ENCODE results near the gene IRF2BP2. TPM values are rescaled to one million over a fixed set of nuclear protein-coding genes. Genes with fewer than 3 reads are reported as not detected.

The IRF2BP2 gene
- total and polyA plus RNA-seq, 4 donors = 49.3 to 197 (median 110) TPM

DNA sequence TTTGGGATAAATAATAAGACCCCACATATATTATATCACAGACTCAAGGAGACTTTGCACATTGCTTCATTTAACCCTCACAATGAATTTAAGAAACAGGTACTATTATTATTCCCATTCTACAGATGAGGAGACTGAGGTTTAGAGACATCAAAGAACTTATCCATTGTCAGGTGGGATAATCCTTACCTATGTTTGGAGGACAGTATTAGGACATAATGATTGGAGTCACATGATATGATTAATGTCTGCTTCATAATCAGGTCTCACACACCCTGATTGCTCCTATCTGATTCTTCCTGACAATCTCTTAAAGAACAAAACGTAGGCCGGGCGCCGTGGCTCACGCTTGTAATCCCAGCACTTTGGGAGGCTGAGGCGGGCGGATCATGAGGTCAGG, 16.9 kb downstream of the IRF2BP2 start:
- Histone ChIP-seq H3K27ac (ENCODE audit: low read depth in 1 of 2, low read length in 1 of 2) (no peak overlapping the region), H3K4me1 (ENCODE audit: control insufficient read depth in 5 of 5, insufficient read depth in 5 of 5, low read length in 5 of 5) (peaks cover 0 to 3% (median 0%) of the 10 kb centered on the region in 5 donors), H3K27me3 (ENCODE audit: control insufficient read depth in 3 of 3, insufficient read depth in 3 of 3, low read length in 2 of 3) (no peaks in the 10 kb centered on the region), H3K9ac (ENCODE audit: insufficient read depth in 1 of 2, low read length in 2 of 2) (no peak overlapping the region), H3K9me3 (ENCODE audit: control insufficient read depth in 4 of 4, insufficient read depth in 3 of 4, low read length in 3 of 4) (peaks cover 0 to 2% (median 0%) of the 10 kb centered on the region in 4 donors), H3K4me3 (no peak overlapping the region), H3K36me3 (ENCODE audit: control insufficient read depth in 4 of 4, insufficient read depth in 4 of 4, low read length in 4 of 4) (no peaks in the 10 kb centered on the region)
- TF ChIP-seq, protein P1, sequence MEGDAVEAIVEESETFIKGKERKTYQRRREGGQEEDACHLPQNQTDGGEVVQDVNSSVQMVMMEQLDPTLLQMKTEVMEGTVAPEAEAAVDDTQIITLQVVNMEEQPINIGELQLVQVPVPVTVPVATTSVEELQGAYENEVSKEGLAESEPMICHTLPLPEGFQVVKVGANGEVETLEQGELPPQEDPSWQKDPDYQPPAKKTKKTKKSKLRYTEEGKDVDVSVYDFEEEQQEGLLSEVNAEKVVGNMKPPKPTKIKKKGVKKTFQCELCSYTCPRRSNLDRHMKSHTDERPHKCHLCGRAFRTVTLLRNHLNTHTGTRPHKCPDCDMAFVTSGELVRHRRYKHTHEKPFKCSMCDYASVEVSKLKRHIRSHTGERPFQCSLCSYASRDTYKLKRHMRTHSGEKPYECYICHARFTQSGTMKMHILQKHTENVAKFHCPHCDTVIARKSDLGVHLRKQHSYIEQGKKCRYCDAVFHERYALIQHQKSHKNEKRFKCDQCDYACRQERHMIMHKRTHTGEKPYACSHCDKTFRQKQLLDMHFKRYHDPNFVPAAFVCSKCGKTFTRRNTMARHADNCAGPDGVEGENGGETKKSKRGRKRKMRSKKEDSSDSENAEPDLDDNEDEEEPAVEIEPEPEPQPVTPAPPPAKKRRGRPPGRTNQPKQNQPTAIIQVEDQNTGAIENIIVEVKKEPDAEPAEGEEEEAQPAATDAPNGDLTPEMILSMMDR (IDR thresholded peaks at IDR 0.05; ENCODE audit: control extremely low read depth, extremely low read depth) = no peak
- no peak for DNase-seq
- 97 to 99% methylated on average over 7 of the region's 7 CpGs for WGBS, 2 donors
- ATAC-seq (ENCODE audit: insufficient read depth, low FRiP score) = no peak

DNA sequence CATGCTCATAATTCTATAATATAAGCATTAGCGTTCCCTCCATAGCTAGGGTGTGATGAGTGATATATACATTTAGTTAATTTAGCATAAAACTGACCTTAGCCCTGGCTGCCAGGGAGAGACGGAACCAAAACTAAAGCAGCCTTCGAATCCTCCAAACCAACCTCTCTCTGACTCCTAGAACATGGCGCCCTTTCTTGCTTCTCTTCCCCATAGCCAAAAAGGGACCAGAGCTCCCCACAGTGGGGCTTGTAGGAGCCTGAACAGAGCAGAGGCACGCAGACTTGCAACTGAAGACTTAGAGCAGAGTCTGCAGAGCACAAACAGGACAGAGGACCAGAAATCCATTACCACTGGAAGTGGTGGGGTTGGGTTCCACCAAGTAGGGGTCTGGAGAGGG, 17.7 kb downstream of the IRF2BP2 start:
- Histone ChIP-seq H3K9me3 (ENCODE audit: control insufficient read depth in 4 of 4, insufficient read depth in 3 of 4, low read length in 3 of 4) (peaks cover 0 to 2% (median 0%) of the 10 kb centered on the region in 4 donors), H3K27ac (ENCODE audit: low read depth in 1 of 2, low read length in 1 of 2) (no peak overlapping the region), H3K4me1 (ENCODE audit: control insufficient read depth in 5 of 5, insufficient read depth in 5 of 5, low read length in 5 of 5) (peaks cover 0 to 3% (median 0%) of the 10 kb centered on the region in 5 donors), H3K4me3 (no peak overlapping the region), H3K27me3 (ENCODE audit: control insufficient read depth in 3 of 3, insufficient read depth in 3 of 3, low read length in 2 of 3) (no peaks in the 10 kb centered on the region), H3K9ac (ENCODE audit: insufficient read depth in 1 of 2, low read length in 2 of 2) (no peak overlapping the region), H3K36me3 (ENCODE audit: control insufficient read depth in 4 of 4, insufficient read depth in 4 of 4, low read length in 4 of 4) (no peaks in the 10 kb centered on the region)
- TF ChIP-seq, protein P1 (IDR thresholded peaks at IDR 0.05; ENCODE audit: control extremely low read depth, extremely low read depth) = no peak
- DNase-seq (no peak), ATAC-seq (ENCODE audit: insufficient read depth, low FRiP score) (no peak)
- 88 to 97% methylated on average over 5 of the region's 5 CpGs for WGBS, 2 donors

DNA sequence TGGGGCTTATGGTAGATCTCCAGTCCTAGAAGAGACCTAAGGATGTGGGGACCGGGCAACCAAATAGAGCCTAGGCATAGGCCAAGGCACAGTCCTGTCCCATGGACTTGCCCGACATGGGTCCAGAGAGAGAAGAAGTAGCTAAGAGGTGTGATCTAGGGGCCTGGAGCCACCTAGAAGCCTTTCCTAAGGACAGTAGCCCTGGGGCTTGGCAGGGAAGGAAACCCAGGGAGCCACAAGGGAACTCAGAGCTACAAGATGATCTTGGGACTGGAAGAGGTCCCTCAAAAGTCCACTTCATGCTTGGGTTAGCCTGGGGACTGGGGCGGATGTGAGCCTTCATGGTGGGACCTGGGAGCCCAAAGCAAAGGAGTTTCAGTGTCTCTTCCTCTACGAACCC, 18.8 kb downstream of the IRF2BP2 start:
- H3K9me3 ChIP-seq (ENCODE audit: control insufficient read depth in 4 of 4, insufficient read depth in 3 of 4, low read length in 3 of 4) = peaks cover 0 to 2% (median 0%) of the 10 kb centered on the region in 4 donors
- DNase-seq (no peak), ATAC-seq (ENCODE audit: insufficient read depth, low FRiP score) (no peak)
- no peaks in the 10 kb centered on the region for H3K27me3 ChIP-seq (ENCODE audit: control insufficient read depth in 3 of 3, insufficient read depth in 3 of 3, low read length in 2 of 3)
- no peak overlapping the region for H3K4me3 ChIP-seq
- H3K4me1 ChIP-seq (ENCODE audit: control insufficient read depth in 5 of 5, insufficient read depth in 5 of 5, low read length in 5 of 5) = peaks cover 0 to 3% (median 0%) of the 10 kb centered on the region in 5 donors
- no peak overlapping the region for H3K27ac ChIP-seq (ENCODE audit: low read depth in 1 of 2, low read length in 1 of 2)
- H3K9ac ChIP-seq (ENCODE audit: insufficient read depth in 1 of 2, low read length in 2 of 2) = no peak overlapping the region
- 90 to 98% methylated on average over 4 of the region's 4 CpGs for WGBS, 2 donors
- TF ChIP-seq, protein P1 (IDR thresholded peaks at IDR 0.05; ENCODE audit: control extremely low read depth, extremely low read depth) = no peak
- no peaks in the 10 kb centered on the region for H3K36me3 ChIP-seq (ENCODE audit: control insufficient read depth in 4 of 4, insufficient read depth in 4 of 4, low read length in 4 of 4)
